ENCODE results near the gene ACOT8. TPM values are rescaled to one million over a fixed set of nuclear protein-coding genes. Genes with fewer than 3 reads are reported as not detected.

The ACOT8 gene
- total and polyA plus RNA-seq, 2 experiments from 2014 or later: 32.9 to 55.2 TPM

DNA sequence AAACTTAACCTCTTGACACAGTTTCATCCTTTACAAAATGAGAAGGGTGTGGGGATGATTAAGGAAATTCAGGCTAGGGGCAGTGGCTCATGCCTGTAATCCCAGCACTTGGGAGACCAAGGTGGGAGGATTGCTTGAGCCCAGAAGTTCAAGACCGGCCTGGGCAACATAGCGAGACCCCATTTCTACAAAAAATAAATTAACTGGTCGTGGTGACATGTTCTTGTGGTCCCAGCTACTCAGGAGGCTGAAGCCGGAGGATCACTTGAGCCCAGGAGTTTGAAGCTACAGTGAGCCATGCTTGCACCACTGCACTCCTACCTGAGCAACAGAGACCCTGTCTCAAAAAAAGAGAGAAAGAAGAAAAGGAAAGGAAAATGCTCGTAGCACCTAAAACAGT, 9.3 kb upstream of the ACOT8 start:
- Histone ChIP-seq H3F3A (ENCODE audit: insufficient read depth) (peaks cover 14% of the 10 kb centered on the region; the same call in 1 of the 2 replicates), H3K79me2 (ENCODE audit: insufficient read depth) (0 out of 2 replicates have a peak, but pooled peaks cover 3% of the 10 kb centered on the region), H3K36me3 (ENCODE audit: low read depth) (no peaks in the 10 kb centered on the region), H3K4me1 (ENCODE audit: insufficient read depth) (peaks cover 15% of the 10 kb centered on the region), H3K9ac (no peak overlapping the region), H2AFZ (no peak overlapping the region), H3K4me3 (no peak overlapping the region), H3K27ac (no peak overlapping the region), H3K9me3 (ENCODE audit: low read depth) (no peaks in the 10 kb centered on the region), H3K27me3 (replicated peaks; ENCODE audit: insufficient read depth) (no peaks in the 10 kb centered on the region), H3K9me2 (ENCODE audit: insufficient read depth) (no peaks in the 10 kb centered on the region), H3K4me2 (ENCODE audit: unreplicated experiment) (no peak overlapping the region), H4K20me1 (ENCODE audit: insufficient read depth) (no peaks in the 10 kb centered on the region)
- 95 to 96% methylated on average over 5 of the region's 5 CpGs for WGBS, 2 experiments (ENCODE audit: low coverage in 1 of 2, low lambda C conversion rate in 2 of 2, missing lambda C conversion rate in 2 of 2)
- DNase-seq: no peak
- in situ Hi-C loops (cut with MboI): no loop called here
- no peak for TF ChIP-seq EZH2 (IDR thresholded peaks at IDR 0.05; ENCODE audit: insufficient read depth, poor library complexity, severe bottlenecking)

DNA sequence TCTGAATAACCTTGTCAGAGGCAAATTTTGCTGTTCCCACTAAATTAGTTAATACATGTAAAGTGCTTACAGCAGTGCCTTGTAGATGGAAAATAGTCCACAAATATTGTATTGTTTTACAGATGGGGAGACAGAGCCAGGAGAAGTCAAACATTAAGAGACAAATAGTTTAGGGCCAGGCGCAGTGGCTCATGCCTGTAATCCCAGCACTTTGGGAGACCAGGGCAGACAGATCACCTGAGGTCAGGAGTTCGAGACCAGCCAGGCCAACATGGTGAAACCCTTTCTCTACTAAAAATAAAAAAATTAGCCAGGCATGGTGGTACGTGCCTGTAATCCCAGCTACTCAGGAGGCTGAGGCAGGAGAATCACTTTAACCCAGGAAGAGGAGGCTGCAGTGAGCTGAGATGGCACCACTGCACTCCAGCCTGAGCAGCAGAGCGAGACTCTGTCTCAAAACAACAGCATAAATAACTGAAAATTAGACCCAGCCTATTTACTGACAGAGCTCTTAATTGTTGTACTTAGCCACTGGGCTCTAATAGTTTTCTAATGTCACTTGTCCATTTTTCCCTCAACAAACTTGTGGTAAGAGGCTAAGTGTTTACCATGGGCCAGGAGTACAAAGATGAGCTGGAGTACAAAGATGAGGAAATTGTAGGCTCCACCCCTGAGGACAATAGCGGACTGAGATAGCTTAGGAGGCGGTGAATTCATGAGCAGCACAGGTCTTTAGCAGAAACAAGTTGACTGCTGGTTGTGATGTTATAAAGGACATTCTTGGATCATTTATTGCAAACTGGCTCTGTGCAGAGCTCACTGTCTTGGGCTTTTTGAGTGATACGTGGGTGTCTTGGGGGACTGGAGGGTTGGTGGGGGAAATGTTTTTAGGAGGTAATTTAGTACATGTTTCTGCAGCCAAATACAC, 6.6 kb upstream of the ACOT8 start:
- Histone ChIP-seq H3K4me1 (ENCODE audit: insufficient read depth) (peaks cover 19% of the 10 kb centered on the region), H3K9me3 (ENCODE audit: low read depth) (no peaks in the 10 kb centered on the region), H3K79me2 (ENCODE audit: insufficient read depth) (0 out of 2 replicates have a peak, but pooled peaks cover 2% of the 10 kb centered on the region), H3K4me3 (no peak overlapping the region), H3K9ac (no peak overlapping the region), H3K36me3 (ENCODE audit: low read depth) (no peaks in the 10 kb centered on the region), H3K27ac (no peak overlapping the region), H3K4me2 (ENCODE audit: unreplicated experiment) (no peak overlapping the region), H3F3A (ENCODE audit: insufficient read depth) (peaks cover 14% of the 10 kb centered on the region; the same call in 1 of the 2 replicates), H2AFZ (no peak overlapping the region), H3K27me3 (replicated peaks; ENCODE audit: insufficient read depth) (no peaks in the 10 kb centered on the region), H4K20me1 (ENCODE audit: insufficient read depth) (no peaks in the 10 kb centered on the region), H3K9me2 (ENCODE audit: insufficient read depth) (no peaks in the 10 kb centered on the region)
- 67 to 70% methylated on average over 7 of the region's 7 CpGs for WGBS, 2 experiments (ENCODE audit: low coverage in 1 of 2, low lambda C conversion rate in 2 of 2, missing lambda C conversion rate in 2 of 2)
- TF ChIP-seq EZH2phosphoT487 (IDR thresholded peaks at IDR 0.05; ENCODE audit: insufficient read depth, low read depth) (no peak), EZH2 (IDR thresholded peaks at IDR 0.05; ENCODE audit: insufficient read depth, poor library complexity, severe bottlenecking) (no peak)
- in situ Hi-C loops (cut with MboI): no loop called here
- DNase-seq: no peak

DNA sequence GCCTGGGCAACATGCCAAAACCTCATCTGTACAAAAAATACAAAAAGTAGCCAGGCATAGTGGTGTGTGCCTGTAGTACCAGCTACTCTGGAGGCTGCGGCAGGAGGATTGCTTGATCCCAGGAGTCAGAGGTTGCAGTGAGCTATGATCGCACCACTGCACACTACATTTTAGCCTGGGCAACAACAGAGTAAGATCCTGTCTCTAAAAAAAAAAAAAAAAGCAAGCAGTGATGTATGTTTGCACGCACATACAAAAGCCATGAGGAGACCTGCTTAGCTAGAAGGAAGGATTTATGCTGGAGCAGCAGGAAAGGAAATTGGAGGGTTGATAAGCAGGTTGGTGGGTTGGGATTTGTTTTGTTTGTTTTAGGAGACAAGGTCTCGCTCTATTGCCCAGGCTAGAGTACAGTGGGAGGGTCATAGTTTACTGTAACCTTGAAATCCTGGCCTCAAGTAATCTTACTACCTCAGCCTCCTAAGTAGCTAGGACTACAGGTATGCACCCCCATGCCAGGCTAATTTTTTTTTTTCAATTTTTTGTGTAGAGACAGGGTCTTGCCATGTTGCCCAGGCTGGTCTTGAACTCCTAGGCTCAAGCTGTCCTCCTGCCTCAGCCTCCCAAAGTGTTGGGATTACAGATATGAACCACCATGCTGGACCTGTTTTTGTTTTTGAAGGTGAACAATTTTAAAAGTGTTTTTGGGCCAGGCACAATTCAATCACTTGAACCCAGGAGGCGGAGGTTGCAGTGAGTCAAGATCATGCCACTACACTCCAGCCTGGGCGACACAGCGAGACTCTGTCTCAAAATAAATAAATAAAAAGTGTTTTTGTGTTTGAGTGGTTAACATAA, 4.3 kb upstream of the ACOT8 start:
- Histone ChIP-seq H4K20me1 (ENCODE audit: insufficient read depth) (no peaks in the 10 kb centered on the region), H2AFZ (no peak overlapping the region), H3K27me3 (replicated peaks; ENCODE audit: insufficient read depth) (no peaks in the 10 kb centered on the region), H3K27ac (no peak overlapping the region), H3K4me2 (ENCODE audit: unreplicated experiment) (no peak overlapping the region), H3K9ac (no peak overlapping the region), H3K36me3 (ENCODE audit: low read depth) (no peaks in the 10 kb centered on the region), H3K4me1 (ENCODE audit: insufficient read depth) (peaks cover 11% of the 10 kb centered on the region; the same call in 1 of the 2 replicates), H3K79me2 (ENCODE audit: insufficient read depth) (peaks cover 16% of the 10 kb centered on the region), H3K9me3 (ENCODE audit: low read depth) (no peaks in the 10 kb centered on the region), H3K9me2 (ENCODE audit: insufficient read depth) (no peaks in the 10 kb centered on the region), H3F3A (ENCODE audit: insufficient read depth) (no peaks in the 10 kb centered on the region), H3K4me3 (no peak overlapping the region)
- DNase-seq: no peak
- WGBS, 2 experiments (ENCODE audit: low coverage in 1 of 2, low lambda C conversion rate in 2 of 2, missing lambda C conversion rate in 2 of 2): 94 to 95% methylated on average over 6 to 7 of the region's 7 CpGs
- in situ Hi-C loops (cut with MboI): no loop called here
- no peak for TF ChIP-seq EZH2phosphoT487 (IDR thresholded peaks at IDR 0.05; ENCODE audit: insufficient read depth, low read depth)
- no peak for TF ChIP-seq EZH2 (IDR thresholded peaks at IDR 0.05; ENCODE audit: insufficient read depth, poor library complexity, severe bottlenecking)

DNA sequence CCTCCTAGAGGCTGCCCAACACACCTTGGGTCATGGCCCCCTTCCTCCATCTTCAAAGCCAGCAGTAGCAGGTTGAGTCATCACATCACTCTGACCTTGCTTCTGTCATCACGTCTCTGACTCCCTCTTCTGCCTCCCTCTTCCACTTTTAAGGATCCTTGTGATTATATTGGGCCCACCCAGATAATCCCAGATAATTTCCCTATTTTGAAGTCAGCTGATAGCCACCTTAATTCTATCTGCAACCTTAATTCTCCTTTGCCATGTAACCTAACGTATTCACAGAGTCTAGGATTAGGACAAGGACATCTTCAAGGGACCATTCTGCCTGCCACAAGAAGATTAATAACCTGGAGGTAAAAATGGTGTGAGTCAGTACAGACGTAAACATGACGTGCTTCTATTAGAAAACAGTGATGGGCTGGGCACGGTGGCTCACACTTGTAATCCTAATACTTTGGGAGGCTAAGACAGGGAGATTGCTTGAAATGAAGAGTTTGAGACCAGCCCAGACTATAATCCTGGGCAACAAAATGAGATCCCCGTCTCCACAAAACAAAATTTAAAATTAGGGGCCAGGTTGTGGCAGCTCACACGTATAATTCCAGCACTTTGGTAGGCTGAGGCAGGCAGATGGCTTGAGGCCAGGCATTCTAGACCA, 3.5 kb upstream of the ACOT8 start:
- no peak for TF ChIP-seq EZH2 (IDR thresholded peaks at IDR 0.05; ENCODE audit: insufficient read depth, poor library complexity, severe bottlenecking)
- TF ChIP-seq EZH2phosphoT487 (IDR thresholded peaks at IDR 0.05; ENCODE audit: insufficient read depth, low read depth): no peak
- WGBS, 2 experiments (ENCODE audit: low coverage in 1 of 2, low lambda C conversion rate in 2 of 2, missing lambda C conversion rate in 2 of 2): 63 to 75% methylated on average over 7 of the region's 7 CpGs
- Histone ChIP-seq H3K4me3 (no peak overlapping the region), H2AFZ (no peak overlapping the region), H3K9me2 (ENCODE audit: insufficient read depth) (no peaks in the 10 kb centered on the region), H3K27me3 (replicated peaks; ENCODE audit: insufficient read depth) (no peaks in the 10 kb centered on the region), H3K27ac (no peak overlapping the region), H3K4me1 (ENCODE audit: insufficient read depth) (peaks cover 18% of the 10 kb centered on the region; the same call in 1 of the 2 replicates), H3K4me2 (ENCODE audit: unreplicated experiment) (no peak overlapping the region), H3K79me2 (ENCODE audit: insufficient read depth) (peaks cover 24% of the 10 kb centered on the region), H3K9me3 (ENCODE audit: low read depth) (no peaks in the 10 kb centered on the region), H3F3A (ENCODE audit: insufficient read depth) (no peaks in the 10 kb centered on the region), H4K20me1 (ENCODE audit: insufficient read depth) (no peaks in the 10 kb centered on the region), H3K36me3 (ENCODE audit: low read depth) (no peaks in the 10 kb centered on the region), H3K9ac (no peak overlapping the region)
- DNase-seq: no peak
- in situ Hi-C loops (cut with MboI): no loop called here

Measured in GM23248 (cell line).